HCT116 (cell line): ENCODE data around the gene CNTROB. TPM values are rescaled to one million over a fixed set of nuclear protein-coding genes. Genes with fewer than 3 reads are reported as not detected.
A peak's percentile ranks its signal among the peaks of the same experiment; 100 is the strongest.

Experiments
- ATAC-seq: fragments of 200-7000 bp; cut with Tn5 transposase; 2 replicates; pipeline ENCODE4 v1.9.1; 2020; ENCODE audit warnings: mild to moderate bottlenecking, moderate library complexity
- BruUV-seq: library from RNA; stranded (reverse); fragments of 400-500 nt; replicated peaks from 2 replicates; lab custom pipeline; 2021; lab: Mats Ljungman, UMichigan
- CTCF ChIA-PET: fragments of 300-600 bp; sonication (Branson Sonifier 250); formaldehyde crosslinking; loops from one replicate; lab custom pipeline; 2021; ENCODE audit warnings: antibody characterized with exemption; lab: Charles Lee
- POLR2A ChIA-PET: fragments of 300-600, 350-600 bp; sonication (Branson Sonifier 250); formaldehyde crosslinking; loops from one replicate; lab custom pipeline; 2021; ENCODE audit warnings: antibody characterized with exemption; lab: Charles Lee
- RAD21 ChIA-PET, 2 experiments: fragments of 300-600 bp; sonication (Branson Sonifier 250); formaldehyde crosslinking; loops; one replicate each; lab custom pipeline; 2023; ENCODE audit warnings: low total read pairs in 2 of 2; ENCODE audit not compliant: uncharacterized antibody in 2 of 2, unreplicated experiment in 2 of 2, low non-redundant PET in 1 of 2; lab: Charles Lee
- DNase-seq: peaks from one replicate; pipeline ENCODE4 v3.0.0-alpha.2; 2010; ENCODE audit warnings: low read depth, low spot score
- H2AFZ ChIP-seq: fragments of 200-600 bp; shearing (Covaris generic), sonication (generic); 2 replicates; pipeline ENCODE4 v1.6.1; 2017; ENCODE audit warnings: low read depth, mixed run types, mixed read lengths, antibody characterized with exemption, low read length; ENCODE audit not compliant: poor library complexity, severe bottlenecking
- H3K27ac ChIP-seq: 2 replicates; pipeline ENCODE4 v1.5.1; 2012; ENCODE audit warnings: low read depth, low read length
- H3K27me3 ChIP-seq: fragments of 200-600 bp; sonication (generic); 2 replicates; pipeline ENCODE4 v1.6.1; 2016; ENCODE audit warnings: mixed run types, low read length, mixed read lengths; ENCODE audit not compliant: insufficient read depth
- H3K36me3 ChIP-seq, 2 experiments: fragments of 200-500 bp in 1 of 2; fragments of 200-600 bp in 1 of 2; sonication (Bioruptor generic) in 1 of 2; sonication (generic) in 1 of 2; 2 replicates each; pipeline versions ENCODE4 v1.5.1 to v1.6.1; 2014 to 2016; ENCODE audit warnings: low read length in 2 of 2, inconsistent platforms in 1 of 2, mixed read lengths in 1 of 2, mixed run types in 1 of 2; ENCODE audit not compliant: insufficient read depth in 2 of 2, control insufficient read depth in 1 of 2
- H3K4me1 ChIP-seq, 2 experiments: fragments of 200-600 bp in 1 of 2; sonication (generic) in 1 of 2; 2 replicates each; pipeline versions ENCODE4 v1.5.1 to v1.6.1; 2012 to 2017; ENCODE audit warnings: low read length in 2 of 2, inconsistent platforms in 1 of 2, mild to moderate bottlenecking in 1 of 2, mixed read lengths in 1 of 2, mixed run types in 1 of 2, moderate library complexity in 1 of 2; ENCODE audit not compliant: insufficient read depth in 2 of 2, control insufficient read depth in 1 of 2
- H3K4me2 ChIP-seq: fragments of 200-600 bp; sonication (generic); 2 replicates; pipeline ENCODE4 v1.6.1; 2017; ENCODE audit warnings: mixed run types, low read length, mixed read lengths
- H3K4me3 ChIP-seq, 2 experiments: fragments of 200-600 bp in 1 of 2; sonication (generic) in 1 of 2; replicated peaks in 1 of 2; 2 replicates each; pipeline ENCODE4 v1.5.1; 2011 to 2016; ENCODE audit warnings: low read length in 2 of 2, control low read depth in 1 of 2, low read depth in 1 of 2, mild to moderate bottlenecking in 1 of 2, mixed read lengths in 1 of 2, mixed run types in 1 of 2
- H3K79me2 ChIP-seq: fragments of 200-600 bp; sonication (generic); 2 replicates; pipeline ENCODE4 v1.6.1; 2017; ENCODE audit warnings: mild to moderate bottlenecking, mixed run types, low read length, moderate library complexity, mixed read lengths; ENCODE audit not compliant: insufficient read depth
- H3K9ac ChIP-seq: fragments of 200-600 bp; sonication (generic); 2 replicates; pipeline ENCODE4 v1.6.1; 2016; ENCODE audit warnings: low read length, mixed read lengths
- H3K9me2 ChIP-seq: fragments of 200-600 bp; sonication (generic), shearing (Covaris generic); 2 replicates; pipeline ENCODE4 v1.6.1; 2017; ENCODE audit warnings: mixed run types, mild to moderate bottlenecking, moderate library complexity; ENCODE audit not compliant: insufficient read depth
- H3K9me3 ChIP-seq, 2 experiments: fragments of 200-500 bp in 1 of 2; fragments of 200-600 bp in 1 of 2; sonication (Bioruptor generic) in 1 of 2; sonication (generic) in 1 of 2; 2 replicates each; pipeline ENCODE4 v1.6.1; 2014 to 2017; ENCODE audit warnings: low read length in 2 of 2, mixed read lengths in 2 of 2, inconsistent platforms in 1 of 2, low read depth in 1 of 2, mild to moderate bottlenecking in 1 of 2, mixed run types in 1 of 2, moderate library complexity in 1 of 2; ENCODE audit not compliant: control insufficient read depth in 1 of 2, insufficient read depth in 1 of 2
- H4K20me1 ChIP-seq: fragments of 200-600 bp; sonication (generic), shearing (Covaris generic); 2 replicates; pipeline ENCODE4 v1.6.1; 2017; ENCODE audit warnings: mixed run types, mild to moderate bottlenecking, moderate library complexity; ENCODE audit not compliant: insufficient read depth
- CEBPB ChIP-seq: IDR thresholded peaks from 2 replicates; pipeline ENCODE4 v1.6.1; 2012; ENCODE audit warnings: low read depth
- EZH2 ChIP-seq: fragments of 200-600 bp; sonication (generic); IDR thresholded peaks from 2 replicates; pipeline ENCODE4 v1.6.1; 2017; ENCODE audit warnings: antibody characterized with exemption, mixed run types
- JUND ChIP-seq: IDR thresholded peaks from 2 replicates; pipeline ENCODE4 v1.6.1; 2012
- POLR2AphosphoS5 ChIP-seq: IDR thresholded peaks from 2 replicates; pipeline ENCODE4 v1.6.1; 2011; ENCODE audit warnings: mild to moderate bottlenecking, low read depth, low read length, moderate library complexity
- SP1 ChIP-seq: IDR thresholded peaks from 2 replicates; pipeline ENCODE4 v1.6.1; 2012; ENCODE audit warnings: low read depth
- TCF7L2 ChIP-seq: IDR thresholded peaks from 2 replicates; pipeline ENCODE4 v1.7.0; 2011; ENCODE audit warnings: borderline replicate concordance, inconsistent platforms; ENCODE audit not compliant: insufficient read depth, insufficient read length; ENCODE audit errors: extremely low read depth
- YY1 ChIP-seq: IDR thresholded peaks from 2 replicates; pipeline ENCODE4 v1.6.1; 2011; ENCODE audit warnings: low read length, low read depth, moderate library complexity, mild to moderate bottlenecking; ENCODE audit not compliant: insufficient replicate concordance; ENCODE audit errors: extremely low read depth
- ZFX ChIP-seq: fragments of 450-650 bp; IDR thresholded peaks from 2 replicates; pipeline ENCODE4 v1.6.1; 2017
- ZNF274 ChIP-seq: fragments of 200-500 bp; sonication (Bioruptor generic); IDR thresholded peaks from 2 replicates; pipeline ENCODE4 v1.6.1; 2014; ENCODE audit warnings: mild to moderate bottlenecking, low read depth, low read length, inconsistent platforms
- intact Hi-C: fragments of 100-400 bp; cut with micrococcal nuclease; formaldehyde crosslinking; loops from 2 replicates; pipeline ENCODE4 v1.10.0; 2022
- total RNA-seq: library from RNA; stranded (reverse); gene quantifications from one replicate; pipeline ENCODE4 v1.2.1, GENCODE V29; 2021; ENCODE audit not compliant: unreplicated experiment
- TF ChIP-seq, protein P1 (sequence below): IDR thresholded peaks from 2 replicates; pipeline ENCODE4 v1.6.1; 2012
- TF ChIP-seq, protein P2 (sequence below), 3 experiments: fragments of 200-600 bp in 1 of 3; sonication (generic) in 1 of 3; IDR thresholded peaks in 2 of 3; conservative IDR thresholded peaks in 1 of 3; 2 replicates each; pipeline ENCODE4 v1.5.1; 2012 to 2017; ENCODE audit warnings: low read depth in 2 of 3, low read length in 2 of 3, antibody characterized with exemption in 1 of 3, borderline replicate concordance in 1 of 3, control low read depth in 1 of 3, mild to moderate bottlenecking in 1 of 3, mixed read lengths in 1 of 3, mixed run types in 1 of 3, moderate library complexity in 1 of 3; ENCODE audit not compliant: insufficient read depth in 1 of 3
- TF ChIP-seq, protein P3 (sequence below): IDR thresholded peaks from 2 replicates; pipeline ENCODE4 v1.6.1; 2012; ENCODE audit warnings: low read depth

The CNTROB gene
- total RNA-seq, 1 experiment from 2014 or later, result 54.6 TPM

DNA sequence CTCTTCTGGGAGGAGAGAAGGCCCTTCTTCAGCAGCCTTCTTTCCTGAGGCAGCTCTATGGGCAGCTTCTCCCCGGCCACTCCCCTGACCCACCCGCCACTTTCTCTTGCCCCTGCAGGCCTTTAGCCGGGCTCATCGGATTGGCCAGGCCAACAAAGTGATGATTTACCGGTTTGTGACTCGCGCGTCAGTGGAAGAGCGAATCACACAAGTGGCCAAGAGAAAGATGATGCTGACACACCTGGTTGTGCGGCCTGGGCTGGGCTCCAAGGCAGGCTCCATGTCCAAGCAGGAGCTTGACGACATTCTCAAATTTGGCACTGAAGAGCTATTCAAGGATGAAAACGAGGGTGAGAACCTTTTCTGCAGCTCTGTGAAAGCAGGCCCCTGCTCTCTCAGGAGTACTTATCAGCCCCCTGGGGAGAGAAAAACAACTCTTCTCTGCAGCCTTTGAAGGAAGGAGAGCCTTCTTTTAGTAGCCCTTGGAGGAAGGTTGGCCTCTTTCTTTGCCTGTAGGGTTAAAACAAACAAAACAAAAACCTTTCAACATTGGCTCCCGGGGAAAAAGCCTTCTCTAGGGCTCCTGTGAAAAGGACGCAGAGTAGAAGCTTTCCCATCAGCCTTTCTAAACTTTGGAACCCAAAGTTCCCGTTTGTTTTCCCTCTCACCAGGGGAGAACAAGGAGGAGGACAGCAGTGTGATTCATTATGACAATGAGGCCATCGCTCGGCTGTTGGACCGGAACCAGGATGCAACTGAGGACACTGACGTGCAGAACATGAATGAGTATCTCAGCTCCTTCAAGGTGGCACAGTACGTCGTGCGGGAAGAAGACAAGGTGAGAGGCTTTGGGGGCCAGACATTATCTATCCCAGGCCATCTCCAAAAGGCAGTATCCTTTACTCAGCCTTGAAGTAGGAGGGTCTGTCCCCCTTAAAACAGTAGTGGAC lies 28.6 kb upstream of the CNTROB start:
- ChIA-PET CTCF (no interaction called here), POLR2A (no interaction called here), RAD21 (no interaction called here)
- TSS peak; percentile 27 for BruUV-seq
- TF ChIP-seq POLR2AphosphoS5, result no peak
- TF ChIP-seq EZH2, result no peak
- TF ChIP-seq ZNF274, result no peak
- TF ChIP-seq SP1, result no peak
- no peak for TF ChIP-seq JUND
- H3K36me3 ChIP-seq, result peaks cover 32 to 56% of the 10 kb centered on the region in 2 experiments; a peak in 3 of 4 replicates
- H3K9me2 ChIP-seq, result no peaks in the 10 kb centered on the region
- H3K27me3 ChIP-seq, result no peaks in the 10 kb centered on the region
- no peak overlapping the region for H2AFZ ChIP-seq
- no peak for DNase-seq
- ATAC-seq, result no peak
- intact Hi-C loops, result no loop called here
- no peaks in the 10 kb centered on the region for H3K79me2 ChIP-seq
- H3K4me3 ChIP-seq, result no peak overlapping the region
- H3K4me1 ChIP-seq, result no peaks in the 10 kb centered on the region
- no peak overlapping the region for H3K27ac ChIP-seq
- no peaks in the 10 kb centered on the region for H3K9me3 ChIP-seq
- no peaks in the 10 kb centered on the region for H4K20me1 ChIP-seq
- no peak overlapping the region for H3K9ac ChIP-seq
- no peak overlapping the region for H3K4me2 ChIP-seq

DNA sequence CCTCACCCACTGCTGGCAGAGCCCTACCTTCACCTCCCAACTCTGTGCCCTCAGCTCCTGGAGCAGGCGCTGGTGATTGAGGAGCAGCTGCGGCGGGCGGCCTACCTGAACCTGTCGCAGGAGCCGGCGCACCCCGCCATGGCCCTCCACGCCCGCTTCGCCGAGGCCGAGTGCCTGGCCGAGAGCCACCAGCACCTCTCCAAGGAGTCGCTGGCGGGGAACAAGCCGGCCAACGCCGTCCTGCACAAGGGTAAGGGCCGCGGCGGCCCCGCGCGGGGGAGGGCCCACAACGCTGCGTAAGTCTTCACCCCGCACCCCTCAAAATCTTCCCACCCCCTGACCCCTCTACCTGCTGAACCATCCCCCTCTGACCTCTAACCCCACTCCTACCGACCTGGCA lies 22.9 kb upstream of the CNTROB start:
- ChIA-PET CTCF (no interaction called here), POLR2A (no interaction called here), RAD21 (no interaction called here)
- DNase-seq (no peak), ATAC-seq (no peak)
- BruUV-seq, result no TSS peak
- intact Hi-C loops, result no loop called here
- TF ChIP-seq YY1 (no peak), ZFX (no peak), TCF7L2 (no peak), SP1 (no peak), EZH2 (no peak), CEBPB (no peak), JUND (no peak)
- TF ChIP-seq, protein P1, sequence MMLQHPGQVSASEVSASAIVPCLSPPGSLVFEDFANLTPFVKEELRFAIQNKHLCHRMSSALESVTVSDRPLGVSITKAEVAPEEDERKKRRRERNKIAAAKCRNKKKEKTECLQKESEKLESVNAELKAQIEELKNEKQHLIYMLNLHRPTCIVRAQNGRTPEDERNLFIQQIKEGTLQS, result no peak
- TF ChIP-seq, protein P2, sequence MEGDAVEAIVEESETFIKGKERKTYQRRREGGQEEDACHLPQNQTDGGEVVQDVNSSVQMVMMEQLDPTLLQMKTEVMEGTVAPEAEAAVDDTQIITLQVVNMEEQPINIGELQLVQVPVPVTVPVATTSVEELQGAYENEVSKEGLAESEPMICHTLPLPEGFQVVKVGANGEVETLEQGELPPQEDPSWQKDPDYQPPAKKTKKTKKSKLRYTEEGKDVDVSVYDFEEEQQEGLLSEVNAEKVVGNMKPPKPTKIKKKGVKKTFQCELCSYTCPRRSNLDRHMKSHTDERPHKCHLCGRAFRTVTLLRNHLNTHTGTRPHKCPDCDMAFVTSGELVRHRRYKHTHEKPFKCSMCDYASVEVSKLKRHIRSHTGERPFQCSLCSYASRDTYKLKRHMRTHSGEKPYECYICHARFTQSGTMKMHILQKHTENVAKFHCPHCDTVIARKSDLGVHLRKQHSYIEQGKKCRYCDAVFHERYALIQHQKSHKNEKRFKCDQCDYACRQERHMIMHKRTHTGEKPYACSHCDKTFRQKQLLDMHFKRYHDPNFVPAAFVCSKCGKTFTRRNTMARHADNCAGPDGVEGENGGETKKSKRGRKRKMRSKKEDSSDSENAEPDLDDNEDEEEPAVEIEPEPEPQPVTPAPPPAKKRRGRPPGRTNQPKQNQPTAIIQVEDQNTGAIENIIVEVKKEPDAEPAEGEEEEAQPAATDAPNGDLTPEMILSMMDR (IDR thresholded peaks at IDR 0.05 in 2 of 3, conservative IDR thresholded peaks at IDR 0.05 in 1 of 3; ENCODE audit: borderline replicate concordance in 1 of 3, insufficient read depth in 1 of 3, low read depth in 2 of 3, low read length in 2 of 3), result no peak
- TF ChIP-seq, protein P3, sequence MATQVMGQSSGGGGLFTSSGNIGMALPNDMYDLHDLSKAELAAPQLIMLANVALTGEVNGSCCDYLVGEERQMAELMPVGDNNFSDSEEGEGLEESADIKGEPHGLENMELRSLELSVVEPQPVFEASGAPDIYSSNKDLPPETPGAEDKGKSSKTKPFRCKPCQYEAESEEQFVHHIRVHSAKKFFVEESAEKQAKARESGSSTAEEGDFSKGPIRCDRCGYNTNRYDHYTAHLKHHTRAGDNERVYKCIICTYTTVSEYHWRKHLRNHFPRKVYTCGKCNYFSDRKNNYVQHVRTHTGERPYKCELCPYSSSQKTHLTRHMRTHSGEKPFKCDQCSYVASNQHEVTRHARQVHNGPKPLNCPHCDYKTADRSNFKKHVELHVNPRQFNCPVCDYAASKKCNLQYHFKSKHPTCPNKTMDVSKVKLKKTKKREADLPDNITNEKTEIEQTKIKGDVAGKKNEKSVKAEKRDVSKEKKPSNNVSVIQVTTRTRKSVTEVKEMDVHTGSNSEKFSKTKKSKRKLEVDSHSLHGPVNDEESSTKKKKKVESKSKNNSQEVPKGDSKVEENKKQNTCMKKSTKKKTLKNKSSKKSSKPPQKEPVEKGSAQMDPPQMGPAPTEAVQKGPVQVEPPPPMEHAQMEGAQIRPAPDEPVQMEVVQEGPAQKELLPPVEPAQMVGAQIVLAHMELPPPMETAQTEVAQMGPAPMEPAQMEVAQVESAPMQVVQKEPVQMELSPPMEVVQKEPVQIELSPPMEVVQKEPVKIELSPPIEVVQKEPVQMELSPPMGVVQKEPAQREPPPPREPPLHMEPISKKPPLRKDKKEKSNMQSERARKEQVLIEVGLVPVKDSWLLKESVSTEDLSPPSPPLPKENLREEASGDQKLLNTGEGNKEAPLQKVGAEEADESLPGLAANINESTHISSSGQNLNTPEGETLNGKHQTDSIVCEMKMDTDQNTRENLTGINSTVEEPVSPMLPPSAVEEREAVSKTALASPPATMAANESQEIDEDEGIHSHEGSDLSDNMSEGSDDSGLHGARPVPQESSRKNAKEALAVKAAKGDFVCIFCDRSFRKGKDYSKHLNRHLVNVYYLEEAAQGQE, result no peak
- H4K20me1 ChIP-seq, result no peaks in the 10 kb centered on the region
- H3K27me3 ChIP-seq, result no peaks in the 10 kb centered on the region
- peaks cover 0 to 8% of the 10 kb centered on the region in 2 experiments; a peak in 2 of 4 replicates for H3K4me1 ChIP-seq
- no peaks in the 10 kb centered on the region for H3K79me2 ChIP-seq
- H3K9me2 ChIP-seq, result no peaks in the 10 kb centered on the region
- H3K36me3 ChIP-seq, result peaks cover 11 to 31% of the 10 kb centered on the region in 2 experiments; a peak in 3 of 4 replicates
- H3K9ac ChIP-seq, result no peak overlapping the region
- no peak overlapping the region for H3K4me3 ChIP-seq
- no peak overlapping the region for H2AFZ ChIP-seq
- no peaks in the 10 kb centered on the region for H3K9me3 ChIP-seq
- no peak overlapping the region for H3K4me2 ChIP-seq
- H3K27ac ChIP-seq, result no peak overlapping the region
